GM18511 (cell line): ENCODE measurements around the gene IMPDH2.

ENCODE experiments used
- ATAC-seq: cut with Tn5 transposase; IDR thresholded peaks from one replicate; pipeline ENCODE4 v1.9.1; 2021; ENCODE audit warnings: mild to moderate bottlenecking, moderate library complexity; ENCODE audit not compliant: unreplicated experiment

Gene IMPDH2

DNA sequence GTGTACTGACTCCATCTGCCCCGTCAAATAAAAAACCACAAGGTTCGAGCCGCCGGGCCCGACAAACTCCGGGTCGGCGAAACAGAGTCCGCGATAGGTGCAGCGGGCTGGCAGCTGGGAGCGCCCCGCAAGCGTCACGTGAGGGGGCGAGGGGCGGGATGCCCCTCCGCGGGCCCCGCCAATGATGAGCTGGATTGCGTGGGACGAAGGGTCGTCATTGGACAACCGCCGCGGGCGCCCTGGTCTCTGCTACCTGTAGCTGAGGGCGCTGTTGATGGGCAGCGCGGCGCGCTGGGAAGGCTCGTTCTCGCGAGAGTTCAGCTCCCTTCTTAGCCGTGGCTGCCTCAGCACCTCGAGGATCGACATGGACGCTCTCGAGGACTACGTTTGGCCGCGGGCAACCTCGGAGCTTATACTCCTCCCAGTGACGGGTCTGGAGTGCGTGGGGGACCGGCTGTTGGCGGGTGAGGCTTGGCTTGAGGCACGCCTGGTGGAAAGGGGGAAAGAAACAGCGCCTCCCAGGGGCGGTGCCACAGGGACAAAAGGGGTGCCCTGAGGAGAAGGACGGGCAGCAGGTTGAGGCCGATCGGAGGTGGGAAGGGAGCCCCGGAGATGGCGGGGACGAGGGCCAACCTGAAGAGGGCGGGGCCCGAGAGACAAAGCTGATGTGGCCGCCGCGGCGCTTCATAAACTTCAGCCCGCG is 22.0 kb downstream of the IMPDH2 start, which contains the start of gene WDR6:
WDR6 (plus strand) TSS at position 324 of the 703 bp plus-strand sequence; CDS start at position 365, 41 bp downstream.
- peak; percentile 89 for ATAC-seq

DNA sequence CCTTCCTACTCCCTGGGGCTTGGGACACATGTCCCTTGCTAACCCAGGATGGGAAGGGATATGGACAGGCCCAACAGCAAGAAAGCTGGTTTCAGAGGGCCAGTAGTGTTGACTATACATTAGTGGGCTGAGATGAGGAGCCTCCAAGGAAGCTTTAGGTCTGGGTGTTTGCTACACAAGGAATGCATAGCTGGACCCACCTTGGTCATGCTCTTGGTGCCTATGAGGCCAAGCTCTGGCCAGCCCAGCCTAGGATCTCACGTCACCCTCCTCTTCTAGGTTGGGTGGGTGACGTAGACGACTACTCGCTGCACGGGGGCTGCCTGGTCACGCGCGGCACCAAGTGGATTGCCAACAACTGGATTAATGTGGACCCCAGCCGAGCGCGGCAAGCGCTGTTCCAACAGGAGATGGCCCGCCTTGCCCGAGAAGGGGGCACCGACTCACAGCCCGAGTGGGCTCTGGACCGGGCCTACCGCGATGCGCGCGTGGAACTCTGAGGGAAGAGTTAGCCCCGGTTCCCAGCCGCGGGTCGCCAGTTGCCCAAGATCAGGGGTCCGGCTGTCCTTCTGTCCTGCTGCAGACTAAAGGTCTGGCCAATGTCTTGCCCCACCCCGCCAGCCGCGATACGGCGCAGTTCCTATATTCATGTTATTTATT is 22.7 kb downstream of the IMPDH2 start:
- peak; percentile 11 for ATAC-seq

DNA sequence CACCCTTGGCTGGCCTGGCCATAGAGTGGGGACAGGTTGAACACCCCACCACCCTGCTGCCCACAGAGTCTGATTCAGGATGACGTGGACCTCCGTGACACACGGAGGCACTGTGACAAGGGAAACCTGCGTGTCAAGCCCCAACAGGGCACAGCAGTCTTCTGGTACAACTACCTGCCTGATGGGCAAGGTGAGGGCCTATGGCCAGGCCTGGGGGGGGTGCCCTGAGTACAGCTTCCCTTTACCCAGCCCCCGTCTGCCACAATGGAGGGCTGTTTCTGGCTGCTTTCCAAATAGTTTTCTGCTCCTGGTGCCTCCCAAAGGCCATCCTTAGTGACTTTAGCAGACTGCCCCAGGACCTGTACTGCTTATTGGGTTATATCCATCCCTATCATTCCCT is 23.2 kb downstream of the IMPDH2 start:
- no peak for ATAC-seq

DNA sequence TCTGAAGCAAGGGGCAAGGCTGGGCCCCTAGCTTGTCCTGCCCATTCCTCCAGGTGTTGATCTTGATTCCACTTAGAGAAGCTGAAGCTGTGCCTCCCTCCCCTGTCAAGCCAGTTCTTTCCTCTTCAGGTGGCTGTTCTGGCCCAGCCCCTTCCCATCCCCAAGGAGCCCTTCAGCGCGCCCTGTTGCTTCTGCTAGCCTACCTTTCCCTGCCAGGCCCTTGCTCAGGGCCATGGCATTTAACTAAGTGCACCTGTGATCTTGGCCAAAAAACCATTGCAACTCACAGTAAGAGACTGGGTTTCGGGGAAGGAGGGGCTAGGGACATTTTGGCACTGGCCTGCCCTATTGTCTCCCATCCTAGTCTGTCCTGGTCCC is 23.9 kb downstream of the IMPDH2 start:
- ATAC-seq = no peak

DNA sequence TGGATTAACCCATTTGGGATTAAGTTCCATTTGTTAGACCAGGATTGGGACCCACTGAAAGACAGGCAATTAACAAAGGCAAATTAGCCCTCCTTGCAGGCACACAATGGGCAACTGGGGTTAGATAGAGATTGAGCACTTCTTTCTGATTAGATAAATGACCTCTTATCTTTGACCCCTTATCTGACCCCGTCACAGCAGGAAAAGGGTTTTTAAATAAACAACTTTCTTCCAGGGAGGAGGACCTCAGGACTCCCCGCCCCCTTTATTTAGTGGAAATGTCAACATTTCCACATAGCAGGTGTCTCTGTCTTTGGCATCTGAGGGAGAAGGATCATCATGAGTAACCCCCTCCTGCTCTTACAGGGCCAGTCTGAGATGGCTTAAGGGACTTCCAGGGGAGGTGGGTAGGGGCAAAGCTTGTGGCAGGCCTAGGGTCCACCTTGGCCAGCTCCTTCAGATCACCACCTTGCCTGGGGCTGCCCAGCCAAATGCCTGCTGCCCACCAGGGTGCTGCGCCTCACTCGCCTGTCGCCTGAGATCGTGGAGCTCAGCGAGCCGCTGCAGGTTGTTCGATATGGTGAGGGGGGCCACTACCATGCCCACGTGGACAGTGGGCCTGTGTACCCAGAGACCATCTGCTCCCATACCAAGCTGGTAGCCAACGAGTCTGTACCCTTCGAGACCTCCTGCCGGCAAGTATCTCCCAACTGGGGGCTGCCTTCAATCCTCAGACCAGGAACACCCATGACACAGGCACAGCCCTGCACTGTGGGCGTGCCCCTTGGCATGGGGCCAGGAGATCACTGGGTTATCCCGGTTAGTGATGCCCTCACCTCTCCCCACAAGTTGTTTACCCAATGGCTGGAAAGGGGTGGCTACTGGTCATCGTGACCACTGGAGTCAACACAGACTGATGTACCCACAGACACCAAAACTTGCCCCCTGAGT is 24.6 kb downstream of the IMPDH2 start:
- ATAC-seq = no peak

DNA sequence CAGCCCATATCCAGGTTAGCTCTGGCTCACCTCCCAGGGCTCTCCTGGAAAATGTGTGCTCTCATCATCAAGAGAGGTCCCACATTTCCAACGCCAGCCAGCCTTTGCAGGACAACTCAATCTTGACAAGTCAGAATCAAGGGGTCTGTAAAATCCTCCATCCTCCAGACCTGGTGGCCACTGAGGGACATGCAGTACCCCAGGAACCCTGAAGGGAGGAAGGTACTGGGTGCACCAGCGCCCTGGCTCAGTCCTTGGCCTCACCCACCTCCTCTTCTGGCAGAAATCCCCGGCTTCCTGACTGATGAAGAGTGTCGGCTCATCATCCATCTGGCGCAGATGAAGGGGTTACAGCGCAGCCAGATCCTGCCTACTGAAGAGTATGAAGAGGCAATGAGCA is 28.0 kb downstream of the IMPDH2 start:
- ATAC-seq = no peak

DNA sequence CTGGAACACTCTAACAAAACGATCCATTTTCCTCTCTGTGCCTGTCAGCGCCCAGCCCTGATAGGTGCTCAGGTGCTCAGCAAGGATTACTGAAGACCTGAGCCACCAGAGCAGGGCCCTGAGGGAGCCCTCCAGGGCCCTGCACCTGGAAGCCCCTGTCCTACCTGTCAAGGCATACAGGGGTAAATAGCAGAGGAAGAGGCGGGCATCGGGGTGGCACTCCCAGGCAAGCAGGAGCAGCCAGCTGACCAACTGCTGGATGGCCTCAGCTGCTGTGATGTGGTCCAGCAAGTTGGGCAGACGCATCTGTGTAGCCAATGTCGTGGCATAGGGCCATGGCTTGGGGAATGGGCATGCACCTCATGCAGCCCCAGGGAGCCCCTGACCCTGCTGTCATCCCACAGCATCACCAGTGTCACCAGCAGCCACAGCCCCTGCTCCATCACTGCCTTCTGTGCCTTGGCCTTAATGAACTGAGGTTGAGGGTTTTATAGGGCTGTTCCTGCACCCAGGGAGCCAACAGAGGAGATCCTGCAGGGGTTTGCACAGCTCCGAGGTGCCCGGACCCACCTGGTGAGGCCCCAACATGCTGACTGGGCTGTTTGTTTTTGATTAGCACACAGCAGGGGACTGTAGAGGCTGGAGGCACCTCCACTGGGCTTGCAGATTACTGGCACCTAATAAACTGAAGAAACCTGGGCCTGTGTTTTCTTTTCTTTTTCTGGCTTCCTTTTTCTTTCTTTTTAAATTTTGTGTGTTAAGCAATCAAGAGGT is 29.9 kb downstream of the IMPDH2 start:
- ATAC-seq = no peak

DNA sequence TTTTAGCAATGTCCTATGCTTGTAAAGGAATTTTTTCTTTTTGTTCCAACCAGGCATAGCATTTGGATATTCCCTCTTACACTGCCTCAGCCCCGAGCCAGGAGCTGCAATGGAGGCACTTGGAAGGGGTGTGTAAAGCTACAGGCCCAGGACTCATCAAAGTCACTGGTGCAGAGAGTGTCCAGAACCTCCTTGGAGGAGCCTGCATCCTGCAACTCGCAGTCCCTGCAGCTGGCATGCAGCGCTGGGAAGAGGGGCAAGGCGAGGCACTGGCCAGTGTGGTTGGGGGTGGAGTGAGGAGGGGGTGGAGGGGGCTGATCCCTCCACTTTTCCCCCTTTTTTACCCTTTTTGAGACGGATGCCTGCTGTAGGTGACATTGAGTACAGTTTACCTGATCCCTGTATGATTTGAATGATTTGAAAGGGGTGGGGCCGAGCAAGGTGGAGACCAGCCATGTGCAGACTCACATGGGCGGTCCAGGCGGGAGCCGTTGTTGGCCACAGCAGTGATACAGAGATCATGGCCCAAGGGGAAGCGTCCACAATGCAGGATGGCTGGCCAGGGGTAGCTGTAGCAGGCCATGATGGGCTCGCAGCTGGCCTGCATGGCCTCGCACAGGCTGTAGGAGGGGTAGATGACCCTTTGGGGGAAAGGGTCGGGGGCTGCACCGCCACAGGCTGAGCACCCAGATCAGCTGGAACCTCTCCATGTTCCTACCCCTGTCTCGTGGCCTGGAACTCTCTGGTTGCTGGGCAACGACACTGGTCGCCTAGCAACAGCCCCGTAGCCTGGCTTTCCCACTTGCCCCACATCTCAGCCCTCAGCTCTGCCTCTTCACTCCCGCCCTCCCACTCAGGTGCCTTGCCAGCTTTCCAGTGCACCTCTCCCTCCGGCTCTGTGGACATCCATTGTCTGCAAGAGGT is 31.2 kb downstream of the IMPDH2 start:
- ATAC-seq = no peak

DNA sequence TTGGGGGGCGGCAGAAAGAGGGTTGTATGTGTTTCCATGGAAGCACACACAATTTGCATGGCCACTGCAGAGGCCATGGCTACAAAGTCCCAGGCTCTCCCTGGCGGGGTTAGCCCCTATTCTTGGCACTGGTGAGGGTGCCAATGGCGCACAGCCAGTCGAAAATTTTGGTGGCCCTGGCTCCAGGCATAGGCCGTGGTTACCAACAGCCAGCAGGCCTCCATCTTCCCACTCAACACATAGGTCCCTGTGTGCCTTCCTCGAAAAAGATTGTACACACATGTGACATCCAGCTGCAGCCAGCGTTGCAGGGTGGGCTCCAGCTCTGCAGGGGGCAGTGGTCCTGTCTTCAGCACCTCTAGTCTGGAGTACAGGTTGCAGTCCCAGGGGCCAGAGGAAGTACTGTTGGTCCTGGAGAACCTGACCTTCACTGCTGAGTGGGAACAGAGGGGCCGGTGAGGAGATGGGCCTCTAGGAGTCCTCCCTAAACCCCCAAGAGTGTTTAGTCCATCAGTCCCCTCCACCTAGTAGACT is 32.0 kb downstream of the IMPDH2 start:
- no peak for ATAC-seq

DNA sequence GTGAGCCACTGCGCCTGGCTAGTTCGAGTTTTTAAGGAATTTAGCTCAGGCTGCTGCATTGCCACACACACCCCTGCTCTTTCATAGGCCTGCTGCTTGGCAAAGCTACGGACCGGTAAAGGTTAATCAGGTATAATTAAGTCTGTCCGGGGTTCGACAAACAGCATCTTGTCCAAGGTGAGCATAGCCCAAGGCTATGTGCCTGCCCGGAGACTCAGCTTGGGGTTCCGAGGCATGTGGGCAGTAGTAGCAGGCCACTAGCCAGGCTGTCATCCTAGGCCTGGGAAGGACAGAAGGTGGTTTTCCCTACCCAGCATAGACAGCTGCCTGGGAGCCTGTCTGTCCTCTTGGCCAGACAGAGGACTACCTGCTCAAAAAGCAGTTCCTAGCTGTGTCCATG is 32.6 kb downstream of the IMPDH2 start:
- no peak for ATAC-seq

DNA sequence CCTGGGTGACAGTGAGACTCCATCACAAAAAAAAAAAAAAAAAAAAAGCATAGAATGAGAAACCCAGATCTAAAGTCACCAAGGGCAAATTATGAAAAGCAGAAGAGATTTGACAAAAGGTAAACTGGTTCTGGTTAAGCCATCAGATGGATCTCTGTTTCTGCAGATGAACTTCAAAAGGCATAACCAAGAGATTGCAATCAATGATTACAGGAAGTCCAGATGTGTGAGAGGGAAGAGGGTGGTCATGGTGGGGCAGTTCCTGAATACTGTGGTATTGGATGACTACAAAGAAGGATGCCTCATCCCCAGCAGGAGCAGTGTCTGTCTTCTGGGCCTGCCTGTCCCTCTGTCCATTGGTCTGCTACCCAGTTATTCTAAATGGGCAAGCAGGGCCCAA is 35.4 kb downstream of the IMPDH2 start:
- ATAC-seq = no peak

DNA sequence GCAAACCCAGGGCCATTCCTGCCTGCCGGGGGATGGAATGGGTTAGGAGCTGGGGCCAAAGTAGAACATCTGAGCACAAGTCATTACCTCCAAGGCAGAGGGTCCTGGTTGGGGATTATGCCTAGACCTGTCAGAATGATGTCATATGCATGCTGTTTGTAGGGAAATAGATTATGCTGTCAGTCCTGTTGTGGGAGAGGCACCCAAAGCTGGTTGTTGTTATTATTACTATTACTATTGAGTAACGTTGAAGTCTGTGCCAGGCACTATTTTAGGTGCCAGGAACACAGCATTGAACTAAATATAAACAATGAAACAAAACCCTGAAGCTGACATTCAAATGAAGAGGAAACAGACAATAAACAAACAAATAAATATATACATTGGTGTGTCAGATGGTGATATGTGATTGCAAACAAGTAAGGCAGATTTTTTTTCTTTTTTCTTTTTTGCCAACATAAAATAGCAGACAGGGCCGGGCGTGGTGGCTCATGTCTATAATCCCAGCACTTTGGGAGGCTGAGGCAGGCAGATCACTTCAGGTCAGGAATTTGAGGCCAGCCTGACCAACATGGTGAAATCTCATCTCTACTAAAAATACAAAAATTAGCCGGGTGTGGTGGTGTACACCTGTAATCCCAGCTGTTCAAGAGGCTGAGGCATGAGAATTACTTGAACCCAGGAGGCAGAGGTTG is 37.2 kb downstream of the IMPDH2 start:
- ATAC-seq = no peak

DNA sequence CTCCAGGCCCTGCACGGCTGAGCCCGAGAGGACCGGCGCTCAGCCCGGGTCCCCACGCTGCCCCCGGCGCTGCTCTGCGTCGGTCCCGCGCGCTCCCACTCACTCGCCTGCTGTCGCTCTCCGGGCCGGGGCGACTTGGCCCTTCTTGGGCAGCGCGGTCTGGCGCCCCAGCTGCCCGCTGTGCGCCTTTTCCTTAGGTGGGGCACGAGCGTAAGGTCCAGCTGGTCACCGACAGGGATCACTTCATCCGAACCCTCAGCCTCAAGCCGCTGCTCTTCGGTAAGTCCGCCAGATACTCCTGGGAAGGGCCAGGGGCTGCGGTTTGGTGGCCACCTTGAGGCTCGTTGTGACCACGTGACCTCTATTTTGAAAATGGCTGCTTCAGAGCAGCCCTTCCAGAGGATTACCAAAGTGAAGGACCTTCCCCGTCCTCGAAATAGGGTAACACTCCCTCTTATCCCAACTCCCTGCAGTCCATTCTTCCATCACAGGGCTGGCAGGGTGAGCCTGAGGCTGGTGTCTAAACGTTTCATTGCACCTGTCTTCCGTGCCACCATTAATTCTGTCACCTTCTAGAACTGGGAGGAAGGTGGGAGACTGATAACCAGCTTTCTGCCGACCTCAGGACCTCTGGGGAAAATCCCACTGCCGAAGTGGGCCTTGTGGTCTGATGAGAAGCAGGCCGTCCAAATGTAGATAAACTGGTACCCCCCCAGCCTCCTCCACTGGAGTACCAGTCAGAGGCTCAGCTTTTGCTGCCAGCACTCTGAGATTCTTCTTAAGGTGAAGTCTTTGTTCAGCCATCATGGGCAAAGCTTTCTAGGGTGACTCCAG is 38.3 kb downstream of the IMPDH2 start:
- no peak for ATAC-seq

DNA sequence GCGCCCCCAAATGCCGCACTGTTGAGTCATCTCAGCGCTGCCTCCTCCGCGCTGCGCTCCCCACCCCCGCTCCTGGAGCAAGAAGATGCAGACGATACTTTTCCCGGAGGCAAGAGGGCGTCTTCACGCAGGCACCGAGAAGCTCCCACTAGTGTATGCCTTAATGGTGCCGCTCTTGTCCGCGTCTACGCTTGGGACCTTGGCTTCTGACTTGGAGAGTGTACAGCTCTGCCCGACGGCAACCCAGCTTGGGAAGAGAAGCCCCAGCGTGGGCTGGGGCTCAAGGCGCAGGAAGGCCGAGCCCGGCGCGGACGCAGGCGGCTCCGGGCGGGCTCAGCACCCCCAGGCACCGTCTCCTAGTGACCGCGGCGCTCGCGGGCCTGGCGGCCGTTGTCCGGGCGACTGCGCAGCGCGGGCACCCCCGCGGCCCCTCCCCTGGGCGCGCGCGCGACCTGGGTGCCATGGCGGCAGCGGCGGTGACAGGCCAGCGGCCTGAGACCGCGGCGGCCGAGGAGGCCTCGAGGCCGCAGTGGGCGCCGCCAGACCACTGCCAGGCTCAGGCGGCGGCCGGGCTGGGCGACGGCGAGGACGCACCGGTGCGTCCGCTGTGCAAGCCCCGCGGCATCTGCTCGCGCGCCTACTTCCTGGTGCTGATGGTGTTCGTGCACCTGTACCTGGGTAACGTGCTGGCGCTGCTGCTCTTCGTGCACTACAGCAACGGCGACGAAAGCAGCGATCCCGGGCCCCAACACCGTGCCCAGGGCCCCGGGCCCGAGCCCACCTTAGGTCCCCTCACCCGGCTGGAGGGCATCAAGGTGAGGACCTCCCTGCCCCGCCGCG is 39.2 kb downstream of the IMPDH2 start, which contains the start of gene P4HTM:
P4HTM (plus strand) TSS at position 446 of the 840 bp plus-strand sequence; CDS start at position 462, 16 bp downstream.
- peak; percentile 71 for ATAC-seq

DNA sequence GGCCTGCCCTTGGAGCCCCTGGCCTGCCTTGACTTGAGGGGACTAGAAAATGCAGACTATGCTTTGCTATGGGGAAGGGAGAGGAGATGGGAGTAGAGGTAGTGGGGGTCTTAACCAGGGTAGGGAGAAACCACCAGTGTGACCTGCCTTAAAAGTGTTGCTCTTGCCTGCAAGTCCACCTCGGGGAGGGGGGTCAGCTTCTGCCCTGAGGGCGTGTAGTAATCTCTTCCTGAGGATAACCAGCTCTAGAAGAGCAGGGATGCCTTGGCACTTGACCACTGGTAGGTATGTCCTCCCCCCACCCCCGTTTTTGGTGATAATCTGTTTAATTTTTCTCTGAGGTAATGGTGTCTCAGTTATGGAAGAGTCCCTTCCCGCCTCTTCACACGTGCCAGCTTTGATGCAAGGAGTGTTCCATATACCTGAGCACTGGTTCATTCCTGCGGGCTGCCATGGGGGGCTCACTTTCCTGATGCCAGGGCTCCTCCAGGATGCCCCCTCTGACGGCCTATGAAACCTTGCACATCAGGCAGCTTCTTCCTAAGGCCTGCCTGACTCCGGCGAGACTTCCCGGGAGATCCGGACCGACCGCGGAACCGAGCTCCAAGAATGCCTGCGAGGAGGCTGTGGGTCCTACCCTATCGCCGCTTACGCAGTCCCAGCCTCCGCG is 39.9 kb downstream of the IMPDH2 start:
- ATAC-seq = peak; percentile 7

DNA sequence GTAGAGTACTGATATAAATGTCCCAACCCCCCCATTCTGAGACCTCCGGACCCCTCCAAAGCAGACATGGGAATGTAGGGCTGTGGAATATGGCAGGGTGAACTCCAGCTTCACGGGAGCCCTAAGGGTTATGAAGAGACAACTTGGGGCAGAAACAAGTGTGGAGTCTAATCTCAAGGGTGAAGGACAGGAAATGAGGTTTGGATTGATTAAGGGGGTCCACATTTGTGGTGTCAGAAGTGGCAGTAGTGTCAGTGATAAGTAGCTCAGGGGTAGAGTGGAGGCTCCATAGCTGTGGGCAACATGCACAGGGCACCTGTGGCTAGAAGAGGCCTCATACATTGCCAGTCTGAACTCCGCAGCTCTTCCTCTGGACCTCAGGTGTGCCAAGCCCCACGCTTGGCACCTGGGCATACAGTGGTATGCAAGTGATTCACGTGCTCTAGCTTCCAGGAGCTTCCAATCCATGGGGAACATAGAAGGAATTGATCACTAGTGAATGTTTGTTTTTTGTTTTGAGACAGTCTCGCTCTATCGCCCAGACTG is 43.3 kb downstream of the IMPDH2 start:
- no peak for ATAC-seq
